GM19468 (cell line): Measurements from ENCODE around the gene CNOT8.
"Not testable (repeated sequence)": the region's sequence is repeated elsewhere in the genome, so short reads cannot be mapped to it uniquely, and the experiment has no call there.

ENCODE experiments used
- ATAC-seq: cut with Tn5 transposase; IDR thresholded peaks from one replicate; pipeline ENCODE4 v1.9.1; 2021; ENCODE audit warnings: mild to moderate bottlenecking, moderate library complexity, moderate number of reproducible peaks; ENCODE audit not compliant: unreplicated experiment; ENCODE audit errors: extremely low read depth

Gene CNOT8

DNA sequence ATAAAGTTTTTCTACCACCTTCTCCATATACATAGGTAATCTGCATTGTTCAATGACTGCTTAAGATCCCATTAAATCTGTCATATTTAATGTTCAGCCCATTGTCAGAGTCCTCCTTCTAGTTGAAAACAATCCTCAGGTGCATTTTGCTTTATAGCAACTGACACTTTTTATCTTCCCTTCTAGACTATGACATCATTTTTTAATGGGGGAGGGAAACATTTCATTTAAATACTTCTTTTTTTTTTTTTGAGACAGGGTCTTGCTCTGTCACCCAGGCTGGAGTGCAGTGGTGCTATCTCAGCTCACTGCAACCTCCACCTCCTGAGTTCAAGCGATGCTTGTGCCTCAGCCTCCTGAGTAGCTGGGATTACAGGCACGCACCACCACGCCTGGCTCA lies 25.6 kb upstream of the CNOT8 start:
- not testable (repeated sequence) for ATAC-seq

DNA sequence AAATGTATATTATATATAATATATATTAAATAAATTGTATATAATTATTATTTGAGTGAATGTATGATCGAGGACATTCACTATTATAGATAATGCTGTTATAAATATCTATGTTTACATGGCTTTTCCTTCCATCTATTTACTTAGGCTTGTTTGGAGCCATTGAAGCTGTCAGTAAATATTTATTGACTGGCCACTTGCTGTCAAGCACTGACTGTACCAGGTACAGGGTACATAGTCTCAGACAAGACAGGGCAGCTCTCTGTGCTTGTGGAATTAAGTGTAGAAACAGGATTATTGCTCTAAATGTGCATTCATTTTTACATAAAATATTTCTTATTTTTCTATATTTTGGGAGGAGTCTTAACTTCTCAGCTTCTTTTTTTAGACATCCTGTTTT lies 24.4 kb upstream of the CNOT8 start:
- ATAC-seq: no peak

DNA sequence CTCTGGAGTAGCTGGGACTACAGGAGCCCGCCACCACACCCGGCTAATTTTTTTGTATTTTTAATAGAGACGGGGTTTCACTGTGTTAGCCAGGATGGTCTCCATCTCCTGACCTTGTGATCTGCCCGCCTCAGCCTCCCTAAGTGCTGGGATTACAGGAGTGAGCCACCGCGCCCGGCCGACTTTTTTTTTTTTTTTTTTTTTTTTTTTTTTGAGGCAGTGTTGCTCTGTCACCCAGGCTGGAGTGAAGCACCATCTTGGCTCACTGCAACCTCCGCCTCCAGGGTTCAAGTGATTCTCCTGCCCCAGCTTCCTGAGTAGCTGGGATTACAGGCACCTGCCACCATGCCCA lies 22.8 kb upstream of the CNOT8 start:
- ATAC-seq: not testable (repeated sequence)

DNA sequence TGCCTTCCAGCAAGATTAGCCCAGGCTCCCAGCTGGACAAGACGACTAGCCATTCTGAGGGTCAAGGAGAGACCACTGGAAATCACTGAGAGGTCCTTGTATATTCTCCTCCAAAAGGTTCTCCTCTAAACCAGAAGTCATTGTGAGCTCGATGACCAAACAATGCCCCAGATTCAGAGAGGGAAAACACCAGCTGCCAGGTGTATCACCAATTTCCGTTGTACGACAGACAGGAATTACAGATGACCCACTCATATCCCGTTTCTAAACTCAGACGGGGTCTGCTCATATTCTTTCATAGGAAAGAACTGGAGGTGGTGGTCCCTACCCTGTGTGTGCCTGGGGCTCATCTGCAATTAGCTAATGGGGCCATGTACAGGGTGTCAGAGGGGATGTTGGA lies 22.2 kb upstream of the CNOT8 start:
- no peak for ATAC-seq

DNA sequence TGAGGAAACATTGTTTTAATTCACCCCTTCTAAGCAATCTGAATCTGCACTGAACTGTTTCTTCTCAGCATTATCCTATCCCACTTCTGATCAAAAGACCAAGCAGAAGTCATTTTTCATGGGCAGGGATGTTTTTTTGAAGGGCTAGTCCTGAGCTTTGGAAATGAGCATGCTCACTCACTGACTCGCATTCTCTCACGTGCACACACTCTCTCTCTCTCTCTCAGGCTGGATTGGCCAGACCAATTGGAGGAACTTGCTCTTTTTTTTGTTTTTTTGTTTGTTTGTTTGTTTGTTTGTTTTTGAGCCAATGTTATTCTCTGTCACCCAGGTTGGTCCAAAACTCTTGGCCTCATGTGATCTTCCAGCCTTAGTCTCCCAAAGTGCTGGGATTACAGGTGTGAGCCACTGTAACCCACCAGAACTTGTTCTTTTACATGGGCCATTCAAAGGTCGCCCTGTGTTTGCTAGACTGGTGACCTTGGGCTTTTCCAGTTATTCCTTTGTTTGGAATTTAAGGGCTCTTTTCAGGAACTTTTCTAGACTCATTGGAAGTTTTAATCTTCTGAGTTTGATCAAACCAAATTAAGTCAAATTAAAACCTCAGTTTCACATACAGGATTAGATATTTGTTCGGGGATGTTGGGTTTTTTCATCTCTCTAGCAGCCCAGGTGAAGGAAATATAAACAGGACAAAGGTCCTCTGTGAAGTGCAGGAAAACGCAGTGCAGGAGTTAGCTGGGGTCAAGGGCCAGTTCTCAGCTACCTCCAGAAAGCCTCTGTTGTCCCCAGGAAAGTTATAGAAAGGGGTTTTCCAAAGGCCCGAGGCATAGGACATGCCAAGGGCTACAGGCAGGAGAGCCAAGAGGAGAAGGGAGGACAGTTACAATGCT lies 21.2 kb upstream of the CNOT8 start:
- no peak for ATAC-seq

DNA sequence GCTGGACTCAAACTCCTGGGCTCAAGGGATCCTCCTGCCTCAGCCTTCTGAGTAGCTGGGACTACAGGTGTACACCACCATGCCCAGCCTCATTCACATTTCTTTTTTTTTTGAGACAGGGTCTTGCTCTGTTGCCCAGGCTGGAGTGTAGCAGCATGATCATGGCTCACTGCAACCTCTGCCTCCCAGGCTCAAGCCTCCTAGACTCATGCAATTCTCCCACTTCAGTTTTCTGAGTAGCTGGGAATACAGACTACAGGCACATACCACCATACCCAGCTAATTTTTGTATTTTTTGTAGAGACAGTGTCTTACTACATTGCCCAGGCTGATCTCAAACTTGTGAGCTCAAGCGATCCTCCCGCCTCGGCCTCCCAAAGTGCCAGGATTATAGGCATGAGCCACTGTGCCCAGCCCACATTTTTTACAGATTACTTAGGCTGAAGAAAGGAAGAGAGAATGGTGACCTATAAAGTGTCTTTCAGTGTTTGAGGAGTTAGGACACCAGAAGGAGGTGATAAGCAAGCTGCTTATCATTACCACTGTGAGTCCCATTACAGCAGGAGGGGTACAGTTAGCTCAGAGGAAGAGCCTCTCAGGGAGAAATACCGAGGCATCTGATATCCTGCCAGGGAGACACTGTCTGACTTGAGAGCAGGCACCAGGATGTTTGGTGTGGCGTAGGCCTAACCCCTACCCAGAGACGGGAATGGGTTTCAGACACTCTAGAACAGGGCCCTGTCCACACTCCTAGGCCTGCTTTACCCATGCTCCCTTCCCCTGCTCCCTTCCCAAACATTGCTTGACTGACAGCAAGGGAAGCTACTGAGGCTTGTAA lies 17.8 kb upstream of the CNOT8 start:
- no peak for ATAC-seq

DNA sequence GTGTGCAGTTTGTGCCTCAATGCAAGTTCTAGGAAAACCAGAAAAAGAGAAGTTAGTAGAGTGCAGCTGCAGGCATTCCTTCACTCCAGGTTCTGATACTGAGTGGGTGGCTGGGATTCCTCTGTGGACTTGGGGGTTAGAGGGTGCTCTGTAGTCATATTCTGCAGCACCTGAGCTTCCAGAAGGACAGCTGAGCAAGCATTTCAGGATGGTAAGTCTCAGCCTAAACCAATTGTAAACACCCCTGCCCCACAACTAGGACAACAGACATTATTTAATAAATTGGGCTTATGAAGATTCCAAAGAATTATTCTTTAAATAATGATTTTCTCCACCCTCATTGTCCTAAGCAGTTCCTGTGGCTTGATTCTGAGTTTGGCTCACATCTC lies 17.2 kb upstream of the CNOT8 start:
- ATAC-seq: no peak

DNA sequence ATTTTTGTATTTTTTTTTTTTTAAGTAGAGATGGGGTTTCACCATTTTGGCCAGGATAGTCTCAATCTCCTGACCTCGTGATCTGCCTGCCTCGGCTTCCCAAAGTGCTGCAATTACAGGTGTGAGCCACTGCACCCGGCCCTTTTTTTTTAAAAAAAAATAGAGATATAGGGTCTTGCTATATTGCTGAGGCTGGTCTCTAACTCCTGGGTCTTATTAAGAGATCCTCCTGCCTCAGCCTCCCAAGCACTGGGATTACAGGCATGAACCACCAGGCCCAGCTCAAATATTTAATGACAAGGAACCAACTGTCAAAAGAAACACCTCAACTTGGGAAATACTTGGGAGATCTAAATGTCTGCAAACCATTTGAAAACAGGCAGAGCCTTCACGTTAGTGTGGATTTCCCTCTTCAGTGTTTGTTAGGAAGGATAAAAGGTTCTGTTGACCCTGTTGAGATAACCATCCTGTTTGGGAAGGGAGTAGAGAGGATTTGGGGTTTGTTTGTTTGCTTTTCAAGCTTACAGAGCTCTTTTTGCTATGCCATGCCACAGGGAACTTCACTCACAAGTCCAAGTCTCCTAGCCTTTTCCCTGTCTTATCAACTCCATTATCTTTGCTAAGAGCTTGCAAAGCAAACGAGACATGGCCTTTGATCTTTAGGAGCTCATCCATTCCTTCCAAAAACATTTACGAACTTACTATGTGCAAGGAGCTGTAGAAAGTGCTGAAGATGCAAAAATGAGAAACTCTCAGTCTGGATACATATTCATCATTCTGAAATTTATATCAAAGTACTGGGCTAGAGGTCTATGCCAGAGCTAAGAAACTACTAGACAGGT lies 15.5 kb upstream of the CNOT8 start:
- ATAC-seq: no peak

DNA sequence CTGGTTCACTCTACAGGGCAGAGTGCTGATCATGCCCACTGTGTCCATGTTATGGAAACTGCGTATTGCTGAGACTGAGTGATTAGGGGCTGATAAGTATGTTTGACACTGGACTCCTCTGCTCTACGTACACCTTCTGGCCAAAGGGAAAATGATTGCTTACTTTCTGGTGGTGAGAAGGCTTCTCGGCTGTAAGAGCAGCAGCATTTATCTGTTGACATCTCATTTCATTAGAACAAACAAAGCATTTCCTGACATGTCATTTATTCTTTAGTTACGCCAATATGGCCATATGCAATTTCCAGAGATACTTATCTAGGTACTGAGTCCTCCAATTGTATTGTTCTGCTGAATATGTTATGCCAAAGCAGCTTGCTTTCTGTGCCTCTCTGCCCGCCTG lies 13.6 kb upstream of the CNOT8 start:
- ATAC-seq: no peak

DNA sequence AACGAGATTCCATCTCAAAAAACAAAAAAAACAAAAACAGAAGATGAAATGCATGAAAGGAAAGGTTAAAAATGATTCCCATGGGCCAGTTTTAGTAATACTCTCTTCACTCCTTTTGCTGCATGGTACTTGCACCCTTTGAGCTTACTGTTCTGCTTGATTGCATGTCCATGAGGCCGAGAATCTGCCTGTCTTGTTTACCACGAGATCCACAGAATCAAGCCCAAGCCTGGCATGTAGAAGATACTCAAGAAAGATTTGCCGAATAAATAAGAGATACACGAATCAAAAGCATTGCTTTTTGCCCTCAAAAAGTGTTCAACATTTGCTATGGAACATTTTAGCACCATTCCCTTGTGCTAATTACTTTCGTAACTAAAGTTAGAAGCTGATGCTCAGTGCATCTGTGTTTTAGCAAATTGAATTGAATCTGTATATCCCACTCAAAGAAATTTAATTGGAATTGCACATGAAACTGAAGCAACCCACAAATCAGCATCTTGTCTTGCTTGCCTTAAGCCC lies 9.1 kb upstream of the CNOT8 start:
- ATAC-seq: no peak

DNA sequence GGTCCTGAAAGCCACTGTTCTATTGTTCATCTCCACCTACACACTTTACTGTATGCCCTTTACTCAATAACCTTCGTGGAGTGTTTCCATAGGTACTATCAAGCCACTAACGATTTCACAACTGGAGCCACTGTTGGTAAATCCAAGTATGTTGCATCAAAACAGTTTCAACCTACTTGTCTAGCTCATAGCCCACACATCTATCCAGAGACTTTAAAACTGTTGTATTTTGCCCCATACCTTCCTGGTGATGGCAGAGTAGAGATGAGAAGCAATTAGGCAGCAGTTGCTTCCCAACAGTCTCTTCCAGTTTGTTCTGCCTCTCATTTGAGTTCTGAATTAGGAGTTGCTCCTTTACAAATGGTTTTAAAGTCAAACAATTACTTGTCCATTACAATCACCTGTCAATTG lies 8.6 kb upstream of the CNOT8 start:
- ATAC-seq: no peak

DNA sequence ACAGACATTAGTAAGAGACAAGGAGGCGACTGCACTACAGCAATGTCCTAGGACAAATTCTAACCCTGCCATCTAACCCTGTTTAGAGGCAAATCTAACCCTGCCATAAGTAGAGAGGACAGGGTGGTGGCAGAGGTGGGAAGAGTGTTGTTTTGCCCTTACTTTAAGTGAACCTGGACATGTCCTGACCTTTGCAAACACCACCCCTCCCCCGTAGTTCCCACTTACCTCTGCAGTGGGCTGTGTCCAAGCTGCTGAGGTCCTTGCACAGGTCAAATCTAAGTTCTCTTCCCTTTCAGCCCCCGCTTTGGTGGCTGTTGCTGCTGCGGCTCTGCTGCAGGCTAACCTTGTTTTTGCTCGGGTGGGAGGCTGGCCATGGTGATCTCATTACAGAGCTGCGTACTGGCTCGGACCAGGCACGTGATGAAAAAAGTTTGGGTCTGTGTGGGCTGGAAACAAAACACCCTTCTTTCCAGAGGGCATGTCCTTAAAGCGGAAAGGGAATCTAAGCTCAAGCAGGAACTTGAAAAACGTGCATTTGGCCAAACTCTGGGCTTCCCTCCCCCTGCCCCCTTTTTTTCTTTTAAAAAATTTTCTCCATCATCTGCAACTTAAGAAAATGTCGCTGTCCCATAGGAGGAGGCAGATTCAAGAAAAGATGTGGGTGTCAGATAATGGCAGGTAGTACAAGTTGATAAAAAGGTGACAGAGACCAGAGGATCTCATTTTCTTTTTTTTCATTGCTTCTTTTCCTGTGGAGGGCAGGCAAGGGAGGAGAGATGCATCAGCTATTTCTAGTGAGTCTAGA lies 8.0 kb upstream of the CNOT8 start, which contains the start of gene FAXDC2:
Gene FAXDC2, minus strand, starts transcription at position 349 of the 808 bp plus-strand sequence. CDS start 12,425 bp downstream, outside the sequence.
- no peak for ATAC-seq

DNA sequence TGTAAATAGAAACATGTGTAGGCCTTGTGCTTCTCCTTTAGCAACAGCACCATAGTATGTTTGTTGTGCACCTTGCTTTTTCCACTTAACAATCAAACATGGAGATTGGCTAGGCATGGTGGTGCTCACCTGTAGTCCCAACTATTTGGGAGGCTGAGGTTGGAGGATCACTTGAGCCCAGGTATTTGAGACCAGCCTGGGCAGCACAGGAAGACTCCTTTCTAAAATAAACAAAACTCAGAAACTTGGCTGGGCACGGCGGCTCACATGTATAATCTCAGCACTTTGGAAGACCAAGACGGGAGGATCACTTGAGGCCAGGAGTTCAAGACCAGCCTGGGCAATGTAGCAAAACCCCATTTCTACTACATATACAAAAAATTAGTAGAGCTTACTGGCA lies 7.1 kb upstream of the CNOT8 start:
- ATAC-seq: no peak

DNA sequence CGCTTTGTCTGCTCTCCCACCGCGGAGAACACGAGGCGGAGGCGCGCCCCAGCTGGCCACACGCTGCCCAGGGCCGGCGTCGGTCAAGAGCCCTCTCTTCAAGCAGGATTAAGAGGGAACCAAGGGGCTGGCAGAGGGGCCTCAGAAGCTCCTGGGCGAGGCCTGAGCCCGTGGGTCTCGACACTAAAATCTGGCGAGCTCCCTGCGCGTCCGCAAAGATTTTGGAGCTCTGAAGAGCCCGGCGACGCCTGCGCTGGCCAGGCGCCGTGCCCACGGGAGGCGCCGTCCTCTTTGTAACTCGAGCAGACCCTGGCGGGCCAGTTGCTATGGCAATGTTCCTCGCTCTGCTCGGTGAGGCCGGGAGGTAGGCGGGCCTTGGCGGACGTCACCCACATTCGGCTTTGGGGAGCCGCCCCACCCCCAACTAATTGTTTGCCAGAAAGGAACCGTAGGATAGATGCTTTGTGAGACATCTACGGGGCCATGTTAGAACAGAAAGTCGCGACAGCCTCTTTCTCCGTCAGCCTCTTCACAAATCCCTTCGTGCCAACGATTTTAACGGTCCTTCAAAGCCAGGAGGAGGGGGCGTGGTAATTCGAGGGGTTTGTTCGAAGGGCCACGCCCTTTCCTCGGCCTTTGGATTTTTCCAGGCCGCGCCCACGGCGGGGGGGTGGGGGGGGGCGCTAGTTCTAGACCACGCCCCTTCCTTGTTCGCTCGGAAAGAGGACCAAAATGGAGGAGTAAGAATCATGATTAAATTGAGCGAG lies 714 bp upstream of the CNOT8 start:
- peak; percentile 42 for ATAC-seq

DNA sequence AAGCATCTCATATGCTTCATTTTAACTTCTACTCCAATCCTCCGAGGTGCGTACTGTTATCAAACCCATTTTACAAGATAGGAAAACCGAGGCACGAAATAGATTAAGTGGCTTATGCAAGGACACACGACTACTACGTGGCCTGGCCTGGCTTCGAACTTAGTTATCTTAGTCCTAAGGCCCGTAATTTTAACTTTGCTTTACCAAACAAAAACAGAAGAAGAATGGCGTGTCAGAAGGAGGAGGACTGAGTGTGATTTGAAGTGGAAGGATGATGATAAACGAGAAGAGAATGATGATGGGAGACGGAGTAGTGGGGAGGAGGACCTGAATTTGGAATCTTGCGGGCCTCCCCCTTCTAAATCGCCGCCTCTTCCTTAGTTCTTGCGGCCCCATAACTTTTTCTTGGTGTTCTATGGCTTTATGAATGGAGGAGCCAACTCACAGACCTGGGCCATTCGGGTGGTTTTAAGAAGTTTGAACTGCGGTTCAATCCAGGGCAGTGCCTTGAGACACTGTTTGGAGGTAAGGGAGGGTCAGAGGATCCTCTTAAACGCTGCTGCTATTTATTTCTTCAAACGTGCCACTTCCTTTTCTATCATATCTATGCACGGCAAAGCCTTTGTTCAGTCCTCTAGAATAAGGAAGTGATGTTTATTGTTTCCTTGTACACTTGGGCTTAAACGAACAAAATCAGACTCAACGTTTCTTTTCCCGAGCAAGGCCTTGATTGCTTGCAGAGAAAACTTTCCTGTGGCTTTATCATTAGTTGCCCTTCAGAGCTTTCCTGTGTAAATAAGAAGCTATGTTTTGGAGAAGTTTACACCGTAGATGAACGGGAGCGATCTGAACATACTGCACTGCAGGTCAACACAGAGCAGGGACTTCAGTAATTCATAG lies 795 bp downstream of the CNOT8 start:
- ATAC-seq: no peak

DNA sequence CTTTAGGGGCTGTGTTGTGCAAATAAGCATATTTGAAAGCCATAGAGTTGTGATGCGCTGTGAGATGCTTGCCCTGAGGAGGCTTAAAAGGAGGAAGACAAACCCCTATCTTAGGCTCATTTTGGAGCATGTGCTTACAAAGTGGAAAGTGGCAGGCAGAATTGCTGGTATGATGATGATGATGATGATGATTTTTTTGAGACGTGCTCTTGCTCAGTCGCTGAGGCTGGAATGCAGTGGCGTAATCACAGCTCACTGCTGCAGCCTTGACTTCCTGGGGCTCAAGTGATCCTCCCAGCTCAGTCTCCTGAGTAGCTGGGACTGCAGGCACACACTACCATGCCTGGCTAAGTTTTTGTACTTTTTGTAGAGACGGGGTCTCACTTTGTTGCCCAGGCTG lies 1.7 kb downstream of the CNOT8 start:
- ATAC-seq: no peak

DNA sequence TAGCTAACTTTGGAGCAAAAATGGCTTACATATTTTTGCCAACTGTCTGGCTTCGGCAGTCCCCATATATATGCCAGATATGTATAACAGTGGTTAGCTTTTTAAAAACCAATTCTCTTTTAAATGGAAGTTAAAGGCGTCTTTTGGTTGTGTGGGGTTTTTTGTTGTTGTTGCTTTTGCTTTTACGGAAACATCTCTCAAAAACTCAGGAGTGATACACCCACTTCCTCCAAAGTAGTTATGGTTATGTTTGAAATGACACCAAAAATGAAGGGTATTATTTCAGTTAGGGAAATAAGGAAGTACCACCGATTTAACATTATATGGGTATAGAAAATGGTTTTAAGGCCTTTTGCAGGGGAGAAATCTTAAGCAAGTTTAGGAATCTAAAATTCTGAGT lies 2.3 kb downstream of the CNOT8 start:
- no peak for ATAC-seq

DNA sequence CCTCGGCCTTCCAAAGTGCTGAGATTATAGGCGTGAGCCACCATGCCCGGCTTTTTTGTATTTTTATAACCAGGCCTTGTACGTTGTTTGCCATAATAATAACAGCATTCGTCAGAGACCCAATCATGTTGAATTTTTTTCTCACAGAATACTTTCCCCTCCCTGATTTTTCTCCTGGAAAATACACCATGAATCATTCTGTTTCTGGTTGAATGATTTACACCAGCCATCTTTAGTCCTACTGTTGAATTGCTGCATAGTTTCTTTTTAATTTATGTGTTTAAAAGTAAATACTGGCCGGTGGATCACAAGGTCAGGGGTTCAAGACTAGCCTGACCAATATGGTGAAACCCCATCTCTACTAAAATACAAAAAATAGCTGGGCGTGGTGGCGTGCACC lies 3.5 kb downstream of the CNOT8 start:
- ATAC-seq: no peak
